ENCODE data around the gene ITGA3.

Gene ITGA3

DNA sequence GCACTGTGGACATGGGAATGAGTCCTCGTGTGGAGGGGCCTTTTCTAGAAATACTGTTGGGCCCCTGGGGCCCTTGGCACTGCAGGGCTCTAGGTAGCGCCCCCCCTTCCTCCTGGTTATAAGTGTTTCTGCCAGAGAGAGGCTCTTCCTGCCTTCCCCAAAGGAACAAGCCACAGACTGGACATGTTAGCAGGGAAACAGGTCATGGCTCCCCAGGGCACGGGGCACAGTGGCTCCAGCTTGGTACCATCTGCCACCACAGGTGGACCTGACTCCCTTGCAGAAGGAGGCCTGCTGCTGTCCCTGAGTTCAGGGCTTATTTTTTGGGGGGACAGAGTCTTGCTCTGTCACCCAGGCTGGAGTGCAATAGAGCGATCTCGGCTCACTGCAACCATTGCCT, 48.0 kb downstream of the ITGA3 start:
- DNase-seq (ENCODE audit: low read depth), result no peak
- TF ChIP-seq MAX (IDR thresholded peaks at IDR 0.05; ENCODE audit: low read depth, low read length), result no peak
- no peak for TF ChIP-seq POLR2A (IDR thresholded peaks at IDR 0.05; ENCODE audit: extremely low read depth, insufficient read length)
- no peak for TF ChIP-seq MYC (IDR thresholded peaks at IDR 0.05; ENCODE audit: low read depth, low read length)
- TF ChIP-seq, protein P1, sequence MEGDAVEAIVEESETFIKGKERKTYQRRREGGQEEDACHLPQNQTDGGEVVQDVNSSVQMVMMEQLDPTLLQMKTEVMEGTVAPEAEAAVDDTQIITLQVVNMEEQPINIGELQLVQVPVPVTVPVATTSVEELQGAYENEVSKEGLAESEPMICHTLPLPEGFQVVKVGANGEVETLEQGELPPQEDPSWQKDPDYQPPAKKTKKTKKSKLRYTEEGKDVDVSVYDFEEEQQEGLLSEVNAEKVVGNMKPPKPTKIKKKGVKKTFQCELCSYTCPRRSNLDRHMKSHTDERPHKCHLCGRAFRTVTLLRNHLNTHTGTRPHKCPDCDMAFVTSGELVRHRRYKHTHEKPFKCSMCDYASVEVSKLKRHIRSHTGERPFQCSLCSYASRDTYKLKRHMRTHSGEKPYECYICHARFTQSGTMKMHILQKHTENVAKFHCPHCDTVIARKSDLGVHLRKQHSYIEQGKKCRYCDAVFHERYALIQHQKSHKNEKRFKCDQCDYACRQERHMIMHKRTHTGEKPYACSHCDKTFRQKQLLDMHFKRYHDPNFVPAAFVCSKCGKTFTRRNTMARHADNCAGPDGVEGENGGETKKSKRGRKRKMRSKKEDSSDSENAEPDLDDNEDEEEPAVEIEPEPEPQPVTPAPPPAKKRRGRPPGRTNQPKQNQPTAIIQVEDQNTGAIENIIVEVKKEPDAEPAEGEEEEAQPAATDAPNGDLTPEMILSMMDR (IDR thresholded peaks at IDR 0.05; ENCODE audit: low read depth, low read length), result no peak
- H3K4me3 ChIP-seq (ENCODE audit: low read depth, low read length), result no peak overlapping the region

GRCh38 chr17:50105811-50106210, 49.9 kb downstream of the ITGA3 start:
- H3K4me3 ChIP-seq (ENCODE audit: low read depth, low read length), result no peak overlapping the region
- no peak for TF ChIP-seq POLR2A (IDR thresholded peaks at IDR 0.05; ENCODE audit: extremely low read depth, insufficient read length)
- TF ChIP-seq, protein P1 (IDR thresholded peaks at IDR 0.05; ENCODE audit: low read depth, low read length), result no peak
- TF ChIP-seq MYC (IDR thresholded peaks at IDR 0.05; ENCODE audit: low read depth, low read length), result no peak
- TF ChIP-seq MAX (IDR thresholded peaks at IDR 0.05; ENCODE audit: low read depth, low read length), result no peak
- DNase-seq (ENCODE audit: low read depth), result no peak

DNA sequence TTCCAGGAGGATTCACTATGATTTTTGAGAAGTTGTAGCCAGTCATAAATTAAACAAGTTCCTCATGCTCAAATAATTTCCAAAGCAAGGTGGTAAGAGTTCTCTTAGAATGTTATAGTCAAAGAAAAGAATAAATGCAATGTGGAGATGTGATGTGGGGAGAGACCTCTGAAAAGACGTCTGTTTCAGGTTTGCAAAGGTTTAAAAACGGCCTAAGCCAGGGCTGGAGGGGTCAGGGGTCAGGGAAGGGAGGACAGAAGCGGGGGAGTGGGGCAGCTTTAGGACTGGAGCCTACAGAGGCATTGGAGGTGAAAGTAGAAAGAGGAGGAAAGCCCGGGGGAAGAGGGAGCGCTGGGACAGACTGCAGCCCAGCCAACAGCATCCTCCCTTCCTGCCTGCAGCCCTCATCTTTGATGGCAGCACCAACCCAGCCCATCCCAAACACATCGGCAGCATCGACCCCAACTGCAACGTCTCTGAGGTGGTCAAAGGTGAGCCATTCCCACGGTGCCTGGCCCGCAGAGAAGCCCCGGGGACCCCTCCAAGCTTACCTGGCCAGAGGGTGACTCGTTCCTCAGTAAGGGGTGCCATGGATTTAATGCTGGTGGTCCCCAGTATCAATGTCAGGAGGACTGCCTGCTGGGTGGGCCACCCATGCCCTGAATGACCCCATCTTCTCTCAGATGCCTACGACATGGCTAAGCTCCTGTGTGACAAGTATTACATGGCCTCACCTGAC, 50.7 kb downstream of the ITGA3 start:
- DNase-seq (ENCODE audit: low read depth), result no peak
- TF ChIP-seq MYC (IDR thresholded peaks at IDR 0.05; ENCODE audit: low read depth, low read length), result no peak
- no peak for TF ChIP-seq POLR2A (IDR thresholded peaks at IDR 0.05; ENCODE audit: extremely low read depth, insufficient read length)
- TF ChIP-seq, protein P1 (IDR thresholded peaks at IDR 0.05; ENCODE audit: low read depth, low read length), result no peak
- TF ChIP-seq MAX (IDR thresholded peaks at IDR 0.05; ENCODE audit: low read depth, low read length), result no peak
- H3K4me3 ChIP-seq (ENCODE audit: low read depth, low read length), result no peak overlapping the region

DNA sequence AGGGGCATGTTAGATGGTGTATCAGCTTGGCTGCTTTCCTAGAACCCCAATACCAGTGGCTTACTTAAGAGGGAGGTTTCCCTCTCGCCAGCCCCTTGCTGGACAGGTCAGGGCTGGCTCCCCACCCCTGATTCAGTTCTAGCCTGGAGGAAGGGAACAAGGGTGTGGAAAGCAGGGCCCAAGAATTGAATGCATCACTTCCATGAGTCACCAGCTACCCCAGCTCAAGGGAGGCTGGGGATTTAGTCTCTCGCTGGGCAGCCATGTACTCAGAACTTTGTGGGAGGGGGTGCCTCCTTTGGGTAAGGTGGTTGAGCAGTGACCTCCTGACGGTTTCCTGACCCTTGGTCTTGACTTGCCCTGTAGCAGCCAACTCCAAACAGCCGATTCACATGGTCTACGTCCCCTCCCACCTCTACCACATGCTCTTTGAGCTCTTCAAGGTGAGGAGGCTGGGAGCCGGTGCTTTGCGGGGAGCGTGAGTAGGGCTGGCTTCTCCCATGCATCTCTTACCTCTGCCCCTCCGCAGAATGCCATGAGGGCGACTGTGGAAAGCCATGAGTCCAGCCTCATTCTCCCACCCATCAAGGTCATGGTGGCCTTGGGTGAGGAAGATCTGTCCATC, 52.0 kb downstream of the ITGA3 start:
- DNase-seq (ENCODE audit: low read depth), result no peak
- TF ChIP-seq MYC (IDR thresholded peaks at IDR 0.05; ENCODE audit: low read depth, low read length) (no peak), POLR2A (IDR thresholded peaks at IDR 0.05; ENCODE audit: extremely low read depth, insufficient read length) (no peak), MAX (IDR thresholded peaks at IDR 0.05; ENCODE audit: low read depth, low read length) (no peak)
- TF ChIP-seq, protein P1 (IDR thresholded peaks at IDR 0.05; ENCODE audit: low read depth, low read length), result no peak
- H3K4me3 ChIP-seq (ENCODE audit: low read depth, low read length), result no peak overlapping the region

DNA sequence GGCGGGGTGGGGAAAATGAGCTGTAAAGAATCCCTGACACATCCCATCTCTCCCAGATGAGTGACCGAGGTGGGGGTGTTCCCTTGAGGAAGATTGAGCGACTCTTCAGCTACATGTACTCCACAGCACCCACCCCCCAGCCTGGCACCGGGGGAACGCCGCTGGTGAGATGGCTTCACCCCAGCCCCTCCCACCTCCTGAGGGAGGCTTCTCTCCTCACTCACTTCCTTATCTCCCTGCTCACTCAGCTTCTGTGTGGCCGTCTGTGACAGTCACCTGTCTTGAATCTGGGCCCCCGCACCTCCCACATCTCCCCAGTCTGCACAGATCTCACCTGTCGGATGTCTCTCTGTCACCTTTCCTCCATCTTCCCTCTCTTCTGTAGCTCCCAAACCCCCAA, 52.6 kb downstream of the ITGA3 start:
- no peak overlapping the region for H3K4me3 ChIP-seq (ENCODE audit: low read depth, low read length)
- TF ChIP-seq POLR2A (IDR thresholded peaks at IDR 0.05; ENCODE audit: extremely low read depth, insufficient read length) (no peak), MYC (IDR thresholded peaks at IDR 0.05; ENCODE audit: low read depth, low read length) (no peak), MAX (IDR thresholded peaks at IDR 0.05; ENCODE audit: low read depth, low read length) (no peak)
- TF ChIP-seq, protein P1 (IDR thresholded peaks at IDR 0.05; ENCODE audit: low read depth, low read length), result no peak

More for the DNA sequence above, 52.6 kb downstream of the ITGA3 start:
- DNase-seq (ENCODE audit: low read depth), result no peak

Measured in NB4 (cell line).